Endothelial cell of umbilical vein (primary cell): ENCODE data around the gene SLC30A2. TPM values are rescaled to one million over a fixed set of nuclear protein-coding genes. Genes with fewer than 3 reads are reported as not detected.

Experiments used
- BruUV-seq: library from RNA; stranded (reverse); fragments of 400-500 nt; replicated peaks from 2 replicates; lab custom pipeline; 2021; lab: Mats Ljungman, UMichigan
- CTCF ChIA-PET: fragments of 300-600, 350-600 bp; sonication (Branson Sonifier 250); formaldehyde crosslinking; loops from one replicate; lab custom pipeline; 2021; ENCODE audit warnings: antibody characterized with exemption, inconsistent platforms; lab: Charles Lee
- POLR2A ChIA-PET: fragments of 300-600, 350-600 bp; sonication (Branson Sonifier 250); formaldehyde crosslinking; loops from one replicate; lab custom pipeline; 2021; ENCODE audit warnings: antibody characterized with exemption, inconsistent platforms; lab: Charles Lee
- DNase-seq: peaks from one replicate; pipeline ENCODE4 v3.0.0-alpha.2; 2011; ENCODE audit warnings: low read depth, low spot score
- FAIRE-seq: peaks from 2 replicates; lab custom pipeline; 2011; peaks lifted over from hg19 to GRCh38; lab: Jason Lieb, UNC
- H2AFZ ChIP-seq: 2 replicates; pipeline ENCODE4 v1.6.0; 2012; ENCODE audit warnings: low read depth, low read length, control low read depth, inconsistent platforms
- H3K27ac ChIP-seq: 2 replicates; pipeline ENCODE4 v1.5.1; 2011; ENCODE audit warnings: low read depth, mild to moderate bottlenecking, control low read depth, low read length, moderate library complexity; ENCODE audit not compliant: insufficient read depth
- H3K27me3 ChIP-seq, 2 experiments: 2 replicates each; pipeline versions ENCODE4 v1.6.0 to v1.6.1; 2011; ENCODE audit warnings: low read length in 2 of 2, mixed read lengths in 1 of 2; ENCODE audit not compliant: control insufficient read depth in 2 of 2, insufficient read depth in 2 of 2
- H3K36me3 ChIP-seq, 2 experiments: 2 replicates in 1 of 2; 3 replicates in 1 of 2; pipeline ENCODE4 v1.5.1; 2011; ENCODE audit warnings: low read length in 2 of 2, mild to moderate bottlenecking in 1 of 2, moderate library complexity in 1 of 2; ENCODE audit not compliant: control insufficient read depth in 2 of 2, insufficient read depth in 2 of 2; ENCODE audit errors: extremely low read depth in 1 of 2
- H3K4me1 ChIP-seq: 3 replicates; pipeline ENCODE4 v1.5.1; 2011; ENCODE audit warnings: mild to moderate bottlenecking, low read length; ENCODE audit not compliant: control insufficient read depth, insufficient read depth; ENCODE audit errors: extremely low read depth
- H3K4me2 ChIP-seq: 2 replicates; pipeline ENCODE4 v1.6.1; 2011; ENCODE audit warnings: low read length, control low read depth, mixed read lengths; ENCODE audit not compliant: insufficient read depth
- H3K4me3 ChIP-seq, 3 experiments: fragments of 200-600 bp in 1 of 3; sonication (generic), shearing (Covaris generic) in 1 of 3; replicated peaks in 1 of 3; 2 replicates each; pipeline ENCODE4 v1.5.1; 2011 to 2016; ENCODE audit warnings: control low read depth in 3 of 3, low read length in 3 of 3, mild to moderate bottlenecking in 2 of 3, inconsistent platforms in 1 of 3, low read depth in 1 of 3, moderate library complexity in 1 of 3; ENCODE audit not compliant: insufficient read depth in 1 of 3
- H3K79me2 ChIP-seq: 2 replicates; pipeline ENCODE4 v1.6.0; 2012; ENCODE audit warnings: low read length, inconsistent platforms; ENCODE audit not compliant: control insufficient read depth, insufficient read depth
- H3K9ac ChIP-seq: replicated peaks from 2 replicates; pipeline ENCODE3; 2011; ENCODE audit warnings: low read length, control low read depth; ENCODE audit not compliant: insufficient read depth; ENCODE audit errors: extremely low read depth
- H3K9me1 ChIP-seq: replicated peaks from 3 replicates; pipeline ENCODE4 v1.6.0; 2011; ENCODE audit warnings: mild to moderate bottlenecking, low read length; ENCODE audit not compliant: control insufficient read depth, insufficient read depth; ENCODE audit errors: extremely low read depth
- H3K9me3 ChIP-seq: replicated peaks from 2 replicates; pipeline ENCODE4 v1.5.1; 2012; ENCODE audit warnings: low read length, inconsistent platforms; ENCODE audit not compliant: control insufficient read depth, insufficient read depth
- H4K20me1 ChIP-seq: replicated peaks from 2 replicates; pipeline ENCODE3; 2011; ENCODE audit warnings: mild to moderate bottlenecking, low read length; ENCODE audit not compliant: control insufficient read depth, insufficient read depth; ENCODE audit errors: extremely low read depth
- EZH2 ChIP-seq: IDR thresholded peaks from 2 replicates; pipeline ENCODE4 v1.6.1; 2012; ENCODE audit warnings: borderline replicate concordance, low read depth, mild to moderate bottlenecking, moderate library complexity, low read length, inconsistent platforms; ENCODE audit not compliant: severe bottlenecking
- FOS ChIP-seq: IDR thresholded peaks from 2 replicates; pipeline ENCODE4 v1.6.1; 2011; ENCODE audit warnings: mild to moderate bottlenecking, low read length, moderate library complexity, borderline replicate concordance; ENCODE audit not compliant: insufficient read depth
- GATA2 ChIP-seq: IDR thresholded peaks from 2 replicates; pipeline ENCODE4 v1.7.0; 2011; ENCODE audit warnings: low read depth, mild to moderate bottlenecking, moderate library complexity, mixed read lengths, low read length; ENCODE audit not compliant: insufficient read length, insufficient read depth
- dilution Hi-C: fragments of 300-500 bp; cut with MboI; formaldehyde crosslinking; loops from one replicate; pipeline ENCODE4 v1.15.0; 2019; ENCODE audit warnings: low sequenced_read_pairs; ENCODE audit not compliant: extremely low pct_ligation_motif_present
- intact Hi-C: fragments of 100-400 bp; cut with micrococcal nuclease; formaldehyde crosslinking; loops from one replicate; pipeline ENCODE4 v1.10.0; 2022
- polyA plus RNA-seq, 4 experiments: library from polyadenylated mRNA; depleted of rRNA in 3 of 4; stranded (reverse) in 3 of 4; unstranded in 1 of 4; fragments of >200 nt; gene quantifications; 2 replicates each; pipeline versions ENCODE4 v1.2.1 to v1.2.3, GENCODE V29; 2011 to 2012; ENCODE audit warnings: missing spikeins in 1 of 4
- total RNA-seq: library from RNA; stranded (reverse); gene quantifications from 2 replicates; pipeline ENCODE4 v1.2.3, GENCODE V29; 2021
- TF ChIP-seq, protein P1 (sequence below), 2 donors: IDR thresholded peaks; 1 replicate in 1 of 2; 2 replicates in 1 of 2; pipeline ENCODE4 v1.5.1; 2011; ENCODE audit warnings: low read length in 2 of 2, mild to moderate bottlenecking in 2 of 2, moderate library complexity in 2 of 2, control low read depth in 1 of 2, inconsistent platforms in 1 of 2, low read depth in 1 of 2; ENCODE audit not compliant: insufficient read depth in 1 of 2; ENCODE audit errors: extremely low read depth in 1 of 2
- TF ChIP-seq, protein P2 (sequence below): IDR thresholded peaks from 2 replicates; pipeline ENCODE4 v1.6.1; 2011; ENCODE audit not compliant: insufficient read depth, insufficient read length

SLC30A2 gene
- total and polyA plus RNA-seq, 2 donors (not counting 3 experiments of a cell fraction or from before 2014, with no cell fraction given): not detected

DNA sequence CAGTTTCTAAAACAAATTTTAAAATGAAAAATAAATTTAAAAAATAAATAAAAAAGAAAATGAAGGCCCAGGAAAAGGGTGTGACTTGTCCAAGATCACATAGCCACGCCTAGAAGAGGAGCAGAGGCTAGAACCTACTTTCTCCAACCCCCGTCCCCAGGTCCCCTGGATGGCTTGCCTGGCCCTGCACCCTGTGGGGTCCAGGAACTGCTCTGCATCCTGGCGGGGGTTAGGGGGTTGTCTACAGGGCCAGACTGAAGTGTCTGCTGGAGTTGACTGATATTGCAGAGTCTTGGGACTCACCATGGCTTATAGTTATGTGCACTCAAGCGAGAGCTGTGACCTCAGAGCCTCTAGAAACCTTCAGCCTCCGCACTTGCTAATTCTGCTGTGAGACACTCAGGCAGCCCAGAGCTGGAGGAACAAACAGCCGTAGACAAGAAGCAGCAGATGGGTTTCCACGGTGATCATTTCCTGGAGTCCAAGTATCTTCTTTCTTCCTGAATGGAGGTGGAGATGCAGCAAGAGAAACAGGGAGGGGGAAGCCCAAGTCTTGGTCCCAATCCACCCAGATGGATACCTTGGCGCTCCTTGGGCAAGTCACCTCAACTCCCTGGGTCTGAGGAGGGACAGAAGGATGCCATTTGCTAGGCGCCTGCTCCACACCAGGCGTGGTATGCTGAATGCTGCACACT, 29.5 kb downstream of the SLC30A2 start:
- CTCF ChIA-PET: interaction anchor here (0.7 to 1.6 kb wide), 3 partner anchors 18 to 401 kb away, joined by 3 to 5 read pairs (median 3); partner anchors contain the start of gene PAFAH2
- Histone ChIP-seq H3K79me2 (no peaks in the 10 kb centered on the region), H3K9ac (no peak overlapping the region), H3K9me3 (no peaks in the 10 kb centered on the region), H3K36me3 (no peaks in the 10 kb centered on the region), H3K4me2 (no peak overlapping the region), H3K4me3 (no peak overlapping the region), H4K20me1 (no peaks in the 10 kb centered on the region), H3K27ac (no peak overlapping the region), H3K9me1 (no peaks in the 10 kb centered on the region), H3K27me3 (peaks cover 2 to 3% of the 10 kb centered on the region in 2 experiments), H2AFZ (no peak overlapping the region), H3K4me1 (no peaks in the 10 kb centered on the region)
- dilution Hi-C loops: no loop called here
- FAIRE-seq (no peak), DNase-seq (no peak)
- POLR2A ChIA-PET: no interaction called here
- intact Hi-C loops: no loop called here
- no TSS peak for BruUV-seq
- TF ChIP-seq, protein P1, sequence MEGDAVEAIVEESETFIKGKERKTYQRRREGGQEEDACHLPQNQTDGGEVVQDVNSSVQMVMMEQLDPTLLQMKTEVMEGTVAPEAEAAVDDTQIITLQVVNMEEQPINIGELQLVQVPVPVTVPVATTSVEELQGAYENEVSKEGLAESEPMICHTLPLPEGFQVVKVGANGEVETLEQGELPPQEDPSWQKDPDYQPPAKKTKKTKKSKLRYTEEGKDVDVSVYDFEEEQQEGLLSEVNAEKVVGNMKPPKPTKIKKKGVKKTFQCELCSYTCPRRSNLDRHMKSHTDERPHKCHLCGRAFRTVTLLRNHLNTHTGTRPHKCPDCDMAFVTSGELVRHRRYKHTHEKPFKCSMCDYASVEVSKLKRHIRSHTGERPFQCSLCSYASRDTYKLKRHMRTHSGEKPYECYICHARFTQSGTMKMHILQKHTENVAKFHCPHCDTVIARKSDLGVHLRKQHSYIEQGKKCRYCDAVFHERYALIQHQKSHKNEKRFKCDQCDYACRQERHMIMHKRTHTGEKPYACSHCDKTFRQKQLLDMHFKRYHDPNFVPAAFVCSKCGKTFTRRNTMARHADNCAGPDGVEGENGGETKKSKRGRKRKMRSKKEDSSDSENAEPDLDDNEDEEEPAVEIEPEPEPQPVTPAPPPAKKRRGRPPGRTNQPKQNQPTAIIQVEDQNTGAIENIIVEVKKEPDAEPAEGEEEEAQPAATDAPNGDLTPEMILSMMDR (IDR thresholded peaks at IDR 0.05; ENCODE audit: extremely low read depth in 1 of 2, insufficient read depth in 1 of 2, low read depth in 1 of 2, low read length in 2 of 2): no peak
- TF ChIP-seq, protein P2, sequence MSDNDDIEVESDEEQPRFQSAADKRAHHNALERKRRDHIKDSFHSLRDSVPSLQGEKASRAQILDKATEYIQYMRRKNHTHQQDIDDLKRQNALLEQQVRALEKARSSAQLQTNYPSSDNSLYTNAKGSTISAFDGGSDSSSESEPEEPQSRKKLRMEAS: no peak
- TF ChIP-seq GATA2 (no peak), EZH2 (no peak), FOS (no peak)
